PC-3 (cell line): ENCODE results near the gene LKAAEAR1.

Source experiments
- CTCF ChIP-seq: fragments of 300-600 bp; sonication (generic); conservative IDR thresholded peaks from 2 replicates; pipeline ENCODE4 v1.5.1; 2017; ENCODE audit warnings: antibody characterized with exemption, low read depth, mild to moderate bottlenecking, low read length
- EZH2phosphoT487 ChIP-seq: fragments of 300-600 bp; sonication (generic); IDR thresholded peaks from 2 replicates; pipeline ENCODE4 v1.6.1; 2018; ENCODE audit warnings: mild to moderate bottlenecking, antibody characterized with exemption, low read length, borderline replicate concordance

GRCh38 chr20:64073476-64074183, 10.6 kb downstream of the LKAAEAR1 start:
- TF ChIP-seq CTCF, result no peak
- no peak for TF ChIP-seq EZH2phosphoT487
